Neural cell (in vitro differentiated cells): ENCODE measurements around the gene CALHM1. TPM values are rescaled to one million over a fixed set of nuclear protein-coding genes. Genes with fewer than 3 reads are reported as not detected.

Source experiments
- H2AFZ ChIP-seq: fragments of 200-600, 300-800 bp; sonication (generic), shearing (Covaris generic); 2 replicates; pipeline ENCODE4 v1.6.0; 2014; ENCODE audit warnings: low read depth, mild to moderate bottlenecking, antibody characterized with exemption, low read length, moderate library complexity
- H3F3A ChIP-seq: fragments of 200-600 bp; shearing (Covaris generic); 2 replicates; pipeline ENCODE4 v1.6.1; 2016; ENCODE audit warnings: mild to moderate bottlenecking, moderate library complexity, mixed read lengths, antibody characterized with exemption, low read length; ENCODE audit not compliant: insufficient read depth, poor library complexity, severe bottlenecking
- H3K27ac ChIP-seq: fragments of 200-600, 300-800 bp; sonication (generic), shearing (Covaris generic); 2 replicates; pipeline ENCODE4 v1.5.1; 2014; ENCODE audit warnings: mild to moderate bottlenecking, low read length, moderate library complexity
- H3K27me3 ChIP-seq: fragments of 300-800, 200-600 bp; sonication (generic), shearing (Covaris generic); 2 replicates; pipeline ENCODE4 v1.6.0; 2014; ENCODE audit warnings: mild to moderate bottlenecking, low read depth, low read length, moderate library complexity; ENCODE audit not compliant: insufficient read depth
- H3K36me3 ChIP-seq: fragments of 300-800, 200-600 bp; sonication (generic), shearing (Covaris generic); 2 replicates; pipeline ENCODE4 v1.5.1; 2014; ENCODE audit warnings: mild to moderate bottlenecking, antibody characterized with exemption, low read length, moderate library complexity; ENCODE audit not compliant: insufficient read depth
- H3K4me2 ChIP-seq: fragments of 300-800, 200-600 bp; sonication (generic), shearing (Covaris generic); 2 replicates; pipeline ENCODE4 v1.6.0; 2014; ENCODE audit warnings: mild to moderate bottlenecking, low read length
- H3K4me3 ChIP-seq: fragments of 300-800, 200-600 bp; sonication (generic), shearing (Covaris generic); 2 replicates; pipeline ENCODE4 v1.5.1; 2014; ENCODE audit warnings: mild to moderate bottlenecking, low read length, moderate library complexity
- H3K79me2 ChIP-seq: fragments of 200-600 bp; shearing (Covaris generic); replicated peaks from 2 replicates; pipeline ENCODE4 v1.6.0; 2014; ENCODE audit warnings: mild to moderate bottlenecking, low read length, moderate library complexity; ENCODE audit not compliant: insufficient read depth
- H3K9ac ChIP-seq: fragments of 300-800, 200-600 bp; sonication (generic), shearing (Covaris generic); 2 replicates; pipeline ENCODE4 v1.6.1; 2016; ENCODE audit warnings: mild to moderate bottlenecking, low read length, mixed read lengths
- H3K9me2 ChIP-seq: fragments of 200-600 bp; shearing (Covaris generic); 2 replicates; pipeline ENCODE4 v1.6.1; 2016; ENCODE audit warnings: mild to moderate bottlenecking, low read length, mixed read lengths; ENCODE audit not compliant: insufficient read depth
- H3K9me3 ChIP-seq: fragments of 200-600, 300-800 bp; sonication (generic), shearing (Covaris generic); 2 replicates; pipeline ENCODE4 v1.6.1; 2016; ENCODE audit warnings: mild to moderate bottlenecking, mixed run types, low read length, moderate library complexity, mixed read lengths
- H4K20me1 ChIP-seq: fragments of 200-600 bp; shearing (Covaris generic); 2 replicates; pipeline ENCODE4 v1.6.1; 2016; ENCODE audit warnings: mild to moderate bottlenecking, mixed run types; ENCODE audit not compliant: insufficient read depth
- CTCF ChIP-seq: fragments of 450-650 bp; IDR thresholded peaks from 2 replicates; pipeline ENCODE4 v1.5.1; 2014; ENCODE audit warnings: antibody characterized with exemption, mild to moderate bottlenecking, moderate library complexity; ENCODE audit not compliant: poor library complexity, severe bottlenecking
- EP300 ChIP-seq: fragments of 450-650 bp; conservative IDR thresholded peaks from 2 replicates; pipeline ENCODE4 v1.6.1; 2014; ENCODE audit warnings: antibody characterized with exemption, mild to moderate bottlenecking, moderate library complexity; ENCODE audit not compliant: poor library complexity, severe bottlenecking
- EZH2 ChIP-seq: fragments of 200-600, 300-800 bp; shearing (Covaris generic), sonication (generic); IDR thresholded peaks from 2 replicates; pipeline ENCODE4 v1.6.1; 2014; ENCODE audit warnings: antibody characterized with exemption, low read length, borderline replicate concordance, mild to moderate bottlenecking; ENCODE audit not compliant: insufficient read depth, poor library complexity, severe bottlenecking
- MXI1 ChIP-seq: fragments of 450-650 bp; conservative IDR thresholded peaks from 2 replicates; pipeline ENCODE4 v1.6.1; 2014; ENCODE audit warnings: antibody characterized with exemption, mild to moderate bottlenecking; ENCODE audit not compliant: poor library complexity, severe bottlenecking
- POLR2AphosphoS5 ChIP-seq: IDR thresholded peaks from 2 replicates; pipeline ENCODE4 v1.6.1; 2012
- RAD21 ChIP-seq: fragments of 450-650 bp; conservative IDR thresholded peaks from 2 replicates; pipeline ENCODE4 v1.6.1; 2014; ENCODE audit warnings: antibody characterized with exemption, mild to moderate bottlenecking, moderate library complexity
- REST ChIP-seq: IDR thresholded peaks from 2 replicates; pipeline ENCODE4 v1.6.1; 2012; ENCODE audit warnings: borderline replicate concordance
- SMC3 ChIP-seq: fragments of 450-650 bp; conservative IDR thresholded peaks from 2 replicates; pipeline ENCODE4 v1.6.1; 2014; ENCODE audit warnings: antibody characterized with exemption, mild to moderate bottlenecking, moderate library complexity; ENCODE audit not compliant: poor library complexity
- TAF1 ChIP-seq: IDR thresholded peaks from 2 replicates; pipeline ENCODE4 v1.6.1; 2012; ENCODE audit warnings: low read depth
- polyA plus RNA-seq: library from polyadenylated mRNA; depleted of rRNA; stranded (reverse); fragments of >200 nt; gene quantifications from 2 replicates; pipeline ENCODE4 v1.2.3, GENCODE V29; 2014

Gene CALHM1
- polyA plus RNA-seq, 1 donor from 2014 or later: not detected

- Histone ChIP-seq H4K20me1 (no peaks in the 10 kb centered on the region), H3K9me3 (no peaks in the 10 kb centered on the region), H2AFZ (no peak overlapping the region), H3K79me2 (no peaks in the 10 kb centered on the region), H3K4me3 (no peak overlapping the region), H3K9ac (no peak overlapping the region), H3K27ac (no peak overlapping the region), H3K27me3 (no peaks in the 10 kb centered on the region), H3K4me2 (no peak overlapping the region), H3F3A (no peaks in the 10 kb centered on the region), H3K9me2 (no peaks in the 10 kb centered on the region), H3K36me3 (no peaks in the 10 kb centered on the region)
- TF ChIP-seq EP300 (no peak), MXI1 (no peak), REST (no peak), RAD21 (no peak), CTCF (no peak), SMC3 (no peak), TAF1 (no peak), EZH2 (no peak), POLR2AphosphoS5 (no peak)
Observed at GRCh38 chr10:103433858-103434257, 24.8 kb downstream of the CALHM1 start.

- TF ChIP-seq EP300: no peak
Observed at GRCh38 chr10:103431902-103432301, 26.8 kb downstream of the CALHM1 start.

GRCh38 chr10:103429647-103430046, 29.1 kb downstream of the CALHM1 start:
- no peak for TF ChIP-seq CTCF
- TF ChIP-seq REST: no peak
- no peak for TF ChIP-seq EZH2
- TF ChIP-seq SMC3: no peak
- no peak for TF ChIP-seq POLR2AphosphoS5
- TF ChIP-seq EP300: no peak
- no peak for TF ChIP-seq MXI1
- TF ChIP-seq RAD21: no peak
- no peak for TF ChIP-seq TAF1
- Histone ChIP-seq H2AFZ (no peak overlapping the region), H3K9ac (no peak overlapping the region), H3K4me3 (no peak overlapping the region), H3K4me2 (no peak overlapping the region), H3K36me3 (no peaks in the 10 kb centered on the region), H3K9me3 (no peaks in the 10 kb centered on the region), H3K27ac (no peak overlapping the region), H4K20me1 (no peaks in the 10 kb centered on the region), H3K79me2 (no peaks in the 10 kb centered on the region), H3K9me2 (no peaks in the 10 kb centered on the region), H3F3A (no peaks in the 10 kb centered on the region), H3K27me3 (no peaks in the 10 kb centered on the region)

More at GRCh38 chr10:103431902-103432301, 26.8 kb downstream of the CALHM1 start:
- no peak overlapping the region for H3K4me2 ChIP-seq
- H3F3A ChIP-seq: no peaks in the 10 kb centered on the region
- H2AFZ ChIP-seq: no peak overlapping the region
- no peak overlapping the region for H3K9ac ChIP-seq
- H3K27me3 ChIP-seq: no peaks in the 10 kb centered on the region
- no peaks in the 10 kb centered on the region for H3K79me2 ChIP-seq
- H3K27ac ChIP-seq: no peak overlapping the region
- no peaks in the 10 kb centered on the region for H3K9me2 ChIP-seq
- H4K20me1 ChIP-seq: no peaks in the 10 kb centered on the region
- H3K4me3 ChIP-seq: no peak overlapping the region
- no peaks in the 10 kb centered on the region for H3K9me3 ChIP-seq
- H3K36me3 ChIP-seq: no peaks in the 10 kb centered on the region
